K562 (cell line): ENCODE results near the gene NBPF14. TPM values are rescaled to one million over a fixed set of nuclear protein-coding genes. Genes with fewer than 3 reads are reported as not detected.
"Not testable (repeated sequence)": the region's sequence is repeated elsewhere in the genome, so short reads cannot be mapped to it uniquely, and the experiment has no call there.

ENCODE experiments used
- ARID1B ChIP-seq: fragments of 450-650 bp; IDR thresholded peaks from 2 replicates; pipeline ENCODE4 v1.6.1; 2016; ENCODE audit warnings: antibody characterized with exemption, mild to moderate bottlenecking, inconsistent platforms
- HNRNPUL1 ChIP-seq: fragments of 200-400 bp; formaldehyde crosslinking; IDR thresholded peaks from 2 replicates; pipeline ENCODE4 v1.6.1; 2017; ENCODE audit warnings: low read length
- RBFOX2 ChIP-seq: fragments of 200-400 bp; formaldehyde crosslinking; IDR thresholded peaks from 2 replicates; pipeline ENCODE4 v1.6.1; 2017; ENCODE audit warnings: low read depth, mild to moderate bottlenecking, low read length, moderate library complexity
- TCF7 ChIP-seq: sonication (generic); IDR thresholded peaks from 2 replicates; pipeline ENCODE4 v1.6.1; 2016; ENCODE audit warnings: antibody characterized with exemption, borderline replicate concordance
- ZNF134 ChIP-seq: fragments of 250-450 bp; sonication (Bioruptor Pico); conservative IDR thresholded peaks from 2 replicates; pipeline ENCODE4 v1.4.0; 2020
- ZNF3 ChIP-seq: fragments of 250-450 bp; sonication (Bioruptor Pico); IDR thresholded peaks from 2 replicates; pipeline ENCODE4 v1.5.0; 2021; ENCODE audit warnings: mild to moderate bottlenecking, moderate library complexity
- polyA plus RNA-seq, 8 experiments: library from polyadenylated mRNA; depleted of rRNA in 4 of 8; stranded (reverse) in 5 of 8; unstranded in 3 of 8; fragments of >200 nt; fragmentation: Nextera tagmentation in 2 of 8; fragmentation: Illumina TruSeq in 1 of 8; extraction: Ambion mirVana in 2 of 8; extraction: Trizol in 1 of 8; gene quantifications; 2 replicates each; pipeline versions ENCODE4 v1.2.1 to v1.2.3, GENCODE V29; 2011 to 2014; ENCODE audit warnings: inconsistent platforms in 1 of 8, missing spikeins in 1 of 8
- total RNA-seq, 7 experiments: library from RNA; depleted of rRNA in 6 of 7; stranded (reverse); fragments of >200 nt in 6 of 7; fragmentation: Illumina TruSeq in 2 of 7; extraction: Trizol in 2 of 7; gene quantifications; 2 replicates each; pipeline versions ENCODE4 v1.2.1 to v1.2.3, GENCODE V29; 2011 to 2021; ENCODE audit warnings: low replicate concordance in 1 of 7
- TF ChIP-seq, protein P1 (sequence below), 2 experiments: fragments of 450-650 bp; formaldehyde crosslinking in 1 of 2; IDR thresholded peaks; 2 replicates each; pipeline versions ENCODE4 v1.4.0 to v1.6.1; 2014 to 2020; ENCODE audit warnings: mild to moderate bottlenecking in 2 of 2, borderline replicate concordance in 1 of 2, low read depth in 1 of 2
- TF ChIP-seq, protein P2 (sequence below): fragments of 450-650 bp; IDR thresholded peaks from 2 replicates; pipeline ENCODE4 v1.6.1; 2018; ENCODE audit not compliant: partially characterized antibody

NBPF14 gene
- total and polyA plus RNA-seq, 9 of the 15 experiments (the other 6 are each of a cell fraction or from before 2014, with no cell fraction given), result 0.99 to 10.6 (median 6.1) TPM

DNA sequence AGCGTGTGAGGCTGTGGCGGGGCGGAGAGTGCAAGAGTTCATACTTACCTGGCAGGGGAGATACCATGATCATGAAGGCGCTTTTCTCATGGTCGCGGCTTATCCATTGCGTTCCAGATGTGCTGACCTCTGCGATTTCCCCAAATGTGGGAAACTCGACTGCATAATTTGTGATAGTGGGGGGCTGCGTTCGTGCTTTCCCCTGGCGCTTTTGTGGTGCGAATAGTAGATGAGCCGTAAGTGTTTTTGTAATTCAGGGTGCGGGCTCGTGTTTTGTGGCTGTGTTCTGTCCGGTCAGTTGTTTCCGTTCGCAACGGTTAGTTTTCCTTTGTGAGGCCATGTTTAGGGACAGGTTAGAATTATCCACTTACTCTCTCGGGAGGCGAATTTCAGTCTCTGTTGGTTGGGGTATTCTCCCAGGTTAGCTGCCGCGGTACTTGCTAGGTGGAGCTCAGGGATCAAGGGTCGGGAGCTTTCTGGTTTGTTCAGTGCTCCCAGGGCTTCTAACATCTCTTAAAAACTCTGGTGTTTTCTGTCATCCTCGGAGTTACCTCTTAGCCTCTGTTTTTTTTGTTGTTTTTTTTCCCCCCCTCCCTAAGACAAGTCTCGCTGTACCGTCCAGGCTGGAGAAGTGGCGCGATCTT lies 73.1 kb downstream of the NBPF14 start (continued):
- TF ChIP-seq, protein P1, sequence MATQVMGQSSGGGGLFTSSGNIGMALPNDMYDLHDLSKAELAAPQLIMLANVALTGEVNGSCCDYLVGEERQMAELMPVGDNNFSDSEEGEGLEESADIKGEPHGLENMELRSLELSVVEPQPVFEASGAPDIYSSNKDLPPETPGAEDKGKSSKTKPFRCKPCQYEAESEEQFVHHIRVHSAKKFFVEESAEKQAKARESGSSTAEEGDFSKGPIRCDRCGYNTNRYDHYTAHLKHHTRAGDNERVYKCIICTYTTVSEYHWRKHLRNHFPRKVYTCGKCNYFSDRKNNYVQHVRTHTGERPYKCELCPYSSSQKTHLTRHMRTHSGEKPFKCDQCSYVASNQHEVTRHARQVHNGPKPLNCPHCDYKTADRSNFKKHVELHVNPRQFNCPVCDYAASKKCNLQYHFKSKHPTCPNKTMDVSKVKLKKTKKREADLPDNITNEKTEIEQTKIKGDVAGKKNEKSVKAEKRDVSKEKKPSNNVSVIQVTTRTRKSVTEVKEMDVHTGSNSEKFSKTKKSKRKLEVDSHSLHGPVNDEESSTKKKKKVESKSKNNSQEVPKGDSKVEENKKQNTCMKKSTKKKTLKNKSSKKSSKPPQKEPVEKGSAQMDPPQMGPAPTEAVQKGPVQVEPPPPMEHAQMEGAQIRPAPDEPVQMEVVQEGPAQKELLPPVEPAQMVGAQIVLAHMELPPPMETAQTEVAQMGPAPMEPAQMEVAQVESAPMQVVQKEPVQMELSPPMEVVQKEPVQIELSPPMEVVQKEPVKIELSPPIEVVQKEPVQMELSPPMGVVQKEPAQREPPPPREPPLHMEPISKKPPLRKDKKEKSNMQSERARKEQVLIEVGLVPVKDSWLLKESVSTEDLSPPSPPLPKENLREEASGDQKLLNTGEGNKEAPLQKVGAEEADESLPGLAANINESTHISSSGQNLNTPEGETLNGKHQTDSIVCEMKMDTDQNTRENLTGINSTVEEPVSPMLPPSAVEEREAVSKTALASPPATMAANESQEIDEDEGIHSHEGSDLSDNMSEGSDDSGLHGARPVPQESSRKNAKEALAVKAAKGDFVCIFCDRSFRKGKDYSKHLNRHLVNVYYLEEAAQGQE (IDR thresholded peaks at IDR 0.05; ENCODE audit: borderline replicate concordance), result not testable (repeated sequence)
- TF ChIP-seq, protein P1 (CRISPR knock-in tag; IDR thresholded peaks at IDR 0.05; ENCODE audit: low read depth), result peak; percentile 89; the same call in 1 of the 2 replicates
- TF ChIP-seq TCF7 (peak; percentile 80; the same call in 1 of the 2 replicates), RBFOX2 (peak; percentile 86), ARID1B (peak; percentile 77), ZNF134 (CRISPR knock-in tag) (peak; percentile 81), ZNF3 (CRISPR knock-in tag) (peak; percentile 98), HNRNPUL1 (peak; percentile 97)
- TF ChIP-seq, protein P2, sequence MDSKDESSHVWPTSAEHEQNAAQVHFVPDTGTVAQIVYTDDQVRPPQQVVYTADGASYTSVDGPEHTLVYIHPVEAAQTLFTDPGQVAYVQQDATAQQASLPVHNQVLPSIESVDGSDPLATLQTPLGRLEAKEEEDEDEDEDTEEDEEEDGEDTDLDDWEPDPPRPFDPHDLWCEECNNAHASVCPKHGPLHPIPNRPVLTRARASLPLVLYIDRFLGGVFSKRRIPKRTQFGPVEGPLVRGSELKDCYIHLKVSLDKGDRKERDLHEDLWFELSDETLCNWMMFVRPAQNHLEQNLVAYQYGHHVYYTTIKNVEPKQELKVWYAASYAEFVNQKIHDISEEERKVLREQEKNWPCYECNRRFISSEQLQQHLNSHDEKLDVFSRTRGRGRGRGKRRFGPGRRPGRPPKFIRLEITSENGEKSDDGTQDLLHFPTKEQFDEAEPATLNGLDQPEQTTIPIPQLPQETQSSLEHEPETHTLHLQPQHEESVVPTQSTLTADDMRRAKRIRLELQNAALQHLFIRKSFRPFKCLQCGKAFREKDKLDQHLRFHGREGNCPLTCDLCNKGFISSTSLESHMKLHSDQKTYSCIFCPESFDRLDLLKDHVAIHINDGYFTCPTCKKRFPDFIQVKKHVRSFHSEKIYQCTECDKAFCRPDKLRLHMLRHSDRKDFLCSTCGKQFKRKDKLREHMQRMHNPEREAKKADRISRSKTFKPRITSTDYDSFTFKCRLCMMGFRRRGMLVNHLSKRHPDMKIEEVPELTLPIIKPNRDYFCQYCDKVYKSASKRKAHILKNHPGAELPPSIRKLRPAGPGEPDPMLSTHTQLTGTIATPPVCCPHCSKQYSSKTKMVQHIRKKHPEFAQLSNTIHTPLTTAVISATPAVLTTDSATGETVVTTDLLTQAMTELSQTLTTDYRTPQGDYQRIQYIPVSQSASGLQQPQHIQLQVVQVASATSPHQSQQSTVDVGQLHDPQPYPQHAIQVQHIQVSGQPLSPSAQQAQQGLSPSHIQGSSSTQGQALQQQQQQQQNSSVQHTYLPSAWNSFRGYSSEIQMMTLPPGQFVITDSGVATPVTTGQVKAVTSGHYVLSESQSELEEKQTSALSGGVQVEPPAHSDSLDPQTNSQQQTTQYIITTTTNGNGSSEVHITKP, result peak; percentile 67
